ENCODE results near the gene MRPS6. TPM values are rescaled to one million over a fixed set of nuclear protein-coding genes. Genes with fewer than 3 reads are reported as not detected.

Gene MRPS6
- total RNA-seq, 1 experiment from 2014 or later = 32.8 TPM

DNA sequence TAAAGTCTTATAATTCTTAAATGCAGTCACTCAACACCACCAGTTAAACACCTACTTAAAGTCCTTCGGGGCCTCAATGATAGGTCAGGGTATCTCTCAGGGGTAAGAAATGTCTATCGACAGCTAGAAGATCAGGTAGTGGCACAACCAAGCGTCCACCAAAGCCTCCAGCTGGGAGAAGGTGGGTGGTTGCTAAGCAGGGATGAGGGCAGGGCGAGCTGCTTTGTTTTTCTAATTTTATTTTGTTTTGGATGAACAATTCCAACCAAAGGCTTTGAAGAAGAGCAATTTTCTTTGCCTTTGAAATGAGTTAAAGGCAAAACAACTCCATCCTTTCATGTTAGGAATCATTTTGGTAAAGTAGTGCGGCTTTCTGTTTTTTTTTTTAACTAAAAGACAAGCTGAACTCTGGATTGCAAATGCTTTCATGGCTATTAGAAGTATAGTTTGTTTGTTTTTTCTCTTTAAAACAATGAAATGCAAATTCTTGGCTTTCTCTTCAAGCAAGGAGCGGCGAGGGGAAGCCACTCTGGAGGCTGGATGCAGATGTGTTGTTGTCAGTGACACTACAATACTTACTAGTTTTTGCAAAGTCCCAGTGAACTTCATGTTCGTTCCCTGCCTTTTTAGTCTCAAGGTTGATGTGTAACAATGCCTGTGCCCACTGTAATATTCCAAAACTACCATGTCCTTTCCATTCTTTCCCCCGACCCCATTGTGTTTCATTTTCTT is 106.0 kb downstream of the MRPS6 start:
- ATAC-seq (no peak), DNase-seq (no peak)
- H3K9me3 ChIP-seq (ENCODE audit: low read length) = no peaks in the 10 kb centered on the region
- H3K27me3 ChIP-seq (ENCODE audit: low read length) = no peaks in the 10 kb centered on the region
- no peak overlapping the region for H3K9ac ChIP-seq (ENCODE audit: low read length)
- no peak overlapping the region for H2AFZ ChIP-seq (ENCODE audit: low read length)
- no peak overlapping the region for H3K4me3 ChIP-seq (ENCODE audit: low read length)
- H3K4me1 ChIP-seq (ENCODE audit: insufficient read depth, low read length) = no peaks in the 10 kb centered on the region
- intact Hi-C loops (cut with micrococcal nuclease) = no loop called here
- H3F3A ChIP-seq (ENCODE audit: low read length, unreplicated experiment) = no peaks in the 10 kb centered on the region
- BruUV-seq (replicated peaks) = no TSS peak
- H3K27ac ChIP-seq (ENCODE audit: low read length) = no peak overlapping the region
- ChIA-PET POLR2A (ENCODE audit: unreplicated experiment) (no interaction called here), CTCF (no interaction called here)
- TF ChIP-seq EZH2 (IDR thresholded peaks at IDR 0.05; ENCODE audit: low read length, unreplicated experiment) (no peak), EZH2phosphoT487 (IDR thresholded peaks at IDR 0.05; ENCODE audit: borderline replicate concordance, low read length) (no peak)
- TF ChIP-seq, protein P1, sequence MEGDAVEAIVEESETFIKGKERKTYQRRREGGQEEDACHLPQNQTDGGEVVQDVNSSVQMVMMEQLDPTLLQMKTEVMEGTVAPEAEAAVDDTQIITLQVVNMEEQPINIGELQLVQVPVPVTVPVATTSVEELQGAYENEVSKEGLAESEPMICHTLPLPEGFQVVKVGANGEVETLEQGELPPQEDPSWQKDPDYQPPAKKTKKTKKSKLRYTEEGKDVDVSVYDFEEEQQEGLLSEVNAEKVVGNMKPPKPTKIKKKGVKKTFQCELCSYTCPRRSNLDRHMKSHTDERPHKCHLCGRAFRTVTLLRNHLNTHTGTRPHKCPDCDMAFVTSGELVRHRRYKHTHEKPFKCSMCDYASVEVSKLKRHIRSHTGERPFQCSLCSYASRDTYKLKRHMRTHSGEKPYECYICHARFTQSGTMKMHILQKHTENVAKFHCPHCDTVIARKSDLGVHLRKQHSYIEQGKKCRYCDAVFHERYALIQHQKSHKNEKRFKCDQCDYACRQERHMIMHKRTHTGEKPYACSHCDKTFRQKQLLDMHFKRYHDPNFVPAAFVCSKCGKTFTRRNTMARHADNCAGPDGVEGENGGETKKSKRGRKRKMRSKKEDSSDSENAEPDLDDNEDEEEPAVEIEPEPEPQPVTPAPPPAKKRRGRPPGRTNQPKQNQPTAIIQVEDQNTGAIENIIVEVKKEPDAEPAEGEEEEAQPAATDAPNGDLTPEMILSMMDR (conservative IDR thresholded peaks at IDR 0.05; ENCODE audit: low read depth, low read length) = no peak
- no peaks in the 10 kb centered on the region for H3K79me2 ChIP-seq (ENCODE audit: low read length)
- H3K4me2 ChIP-seq (ENCODE audit: low read length) = no peak overlapping the region
- H3K36me3 ChIP-seq (ENCODE audit: low read depth, low read length) = no peaks in the 10 kb centered on the region
- H3K9me2 ChIP-seq (replicated peaks; ENCODE audit: low read length) = 0 out of 2 replicates have a peak, but pooled peaks cover 3% of the 10 kb centered on the region
- no peaks in the 10 kb centered on the region for H4K20me1 ChIP-seq (ENCODE audit: low read length)

DNA sequence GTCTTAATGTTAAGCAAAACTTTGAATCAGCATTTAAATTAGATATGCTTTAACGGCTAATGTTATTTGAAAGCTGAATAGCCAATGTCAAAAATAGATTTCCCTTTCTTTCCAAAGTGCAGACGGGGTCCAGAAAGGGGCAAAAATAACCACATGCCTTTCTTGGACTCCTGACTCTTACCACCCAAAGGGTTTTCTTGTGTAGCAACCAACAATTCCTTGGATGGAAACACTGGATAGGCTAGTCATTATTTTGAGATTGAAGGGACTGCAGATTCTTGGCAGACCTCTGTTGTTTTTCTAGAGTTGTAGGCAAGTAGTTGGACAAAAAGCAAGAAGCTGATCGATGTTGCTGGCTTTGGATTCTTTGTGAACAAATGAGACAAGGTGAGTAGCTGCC is 107.0 kb downstream of the MRPS6 start:
- Histone ChIP-seq H4K20me1 (ENCODE audit: low read length) (no peaks in the 10 kb centered on the region), H2AFZ (ENCODE audit: low read length) (no peak overlapping the region), H3K36me3 (ENCODE audit: low read depth, low read length) (no peaks in the 10 kb centered on the region), H3K9me3 (ENCODE audit: low read length) (no peaks in the 10 kb centered on the region), H3K9me2 (replicated peaks; ENCODE audit: low read length) (0 out of 2 replicates have a peak, but pooled peaks cover 3% of the 10 kb centered on the region), H3F3A (ENCODE audit: low read length, unreplicated experiment) (no peaks in the 10 kb centered on the region), H3K27ac (ENCODE audit: low read length) (no peak overlapping the region), H3K9ac (ENCODE audit: low read length) (no peak overlapping the region), H3K79me2 (ENCODE audit: low read length) (no peaks in the 10 kb centered on the region), H3K4me3 (ENCODE audit: low read length) (no peak overlapping the region), H3K27me3 (ENCODE audit: low read length) (no peaks in the 10 kb centered on the region), H3K4me1 (ENCODE audit: insufficient read depth, low read length) (no peaks in the 10 kb centered on the region), H3K4me2 (ENCODE audit: low read length) (no peak overlapping the region)
- TF ChIP-seq EZH2 (IDR thresholded peaks at IDR 0.05; ENCODE audit: low read length, unreplicated experiment) = no peak
- no peak for TF ChIP-seq EZH2phosphoT487 (IDR thresholded peaks at IDR 0.05; ENCODE audit: borderline replicate concordance, low read length)
- TF ChIP-seq, protein P1 (conservative IDR thresholded peaks at IDR 0.05; ENCODE audit: low read depth, low read length) = no peak
- ChIA-PET POLR2A (ENCODE audit: unreplicated experiment) (no interaction called here), CTCF (no interaction called here)
- intact Hi-C loops (cut with micrococcal nuclease) = no loop called here
- BruUV-seq (replicated peaks) = no TSS peak
- DNase-seq (no peak), ATAC-seq (no peak)

- no peak for DNase-seq
- intact Hi-C loops (cut with micrococcal nuclease) = no loop called here
- TF ChIP-seq, protein P1 (conservative IDR thresholded peaks at IDR 0.05; ENCODE audit: low read depth, low read length) = no peak
- TF ChIP-seq EZH2phosphoT487 (IDR thresholded peaks at IDR 0.05; ENCODE audit: borderline replicate concordance, low read length) = no peak
- TF ChIP-seq EZH2 (IDR thresholded peaks at IDR 0.05; ENCODE audit: low read length, unreplicated experiment) = no peak
- no peak overlapping the region for H3K9ac ChIP-seq (ENCODE audit: low read length)
- no peak overlapping the region for H3K27ac ChIP-seq (ENCODE audit: low read length)
- H4K20me1 ChIP-seq (ENCODE audit: low read length) = no peaks in the 10 kb centered on the region
- H3K36me3 ChIP-seq (ENCODE audit: low read depth, low read length) = no peaks in the 10 kb centered on the region
- no peak overlapping the region for H2AFZ ChIP-seq (ENCODE audit: low read length)
- CTCF ChIA-PET = no interaction called here
- no TSS peak for BruUV-seq (replicated peaks)
- no peaks in the 10 kb centered on the region for H3K9me3 ChIP-seq (ENCODE audit: low read length)
- no peaks in the 10 kb centered on the region for H3K4me1 ChIP-seq (ENCODE audit: insufficient read depth, low read length)
- H3K4me2 ChIP-seq (ENCODE audit: low read length) = no peak overlapping the region
- no peaks in the 10 kb centered on the region for H3F3A ChIP-seq (ENCODE audit: low read length, unreplicated experiment)
- H3K79me2 ChIP-seq (ENCODE audit: low read length) = no peaks in the 10 kb centered on the region
- H3K9me2 ChIP-seq (replicated peaks; ENCODE audit: low read length) = no peaks in the 10 kb centered on the region
- POLR2A ChIA-PET (ENCODE audit: unreplicated experiment) = no interaction called here
- no peaks in the 10 kb centered on the region for H3K27me3 ChIP-seq (ENCODE audit: low read length)
- ATAC-seq = no peak
- no peak overlapping the region for H3K4me3 ChIP-seq (ENCODE audit: low read length)
Measured at GRCh38 chr21:34180826-34181359, 107.5 kb downstream of the MRPS6 start.

Data from PC-3 (cell line).